OCI-LY3 (cell line): Measurements from ENCODE around the gene BUD23.

Experiments used
- H2AFZ ChIP-seq: fragments of 200-600, 300-600 bp; shearing (Covaris generic); 2 replicates; pipeline ENCODE4 v1.6.0; 2014; ENCODE audit warnings: antibody characterized with exemption, low read depth, low read length
- H3K27ac ChIP-seq: fragments of 200-600, 300-600 bp; sonication (generic); 2 replicates; pipeline ENCODE4 v1.5.1; 2014; ENCODE audit warnings: mild to moderate bottlenecking, low read length, moderate library complexity, mixed read lengths
- H3K27me3 ChIP-seq: fragments of 200-600, 300-600 bp; sonication (generic); 2 replicates; pipeline ENCODE4 v1.6.1; 2014; ENCODE audit warnings: low read depth, low read length, mixed read lengths
- H3K36me3 ChIP-seq: fragments of 200-600, 300-600 bp; sonication (generic); replicated peaks from 2 replicates; pipeline ENCODE3; 2014; ENCODE audit warnings: low read depth, low read length, mixed read lengths
- H3K4me1 ChIP-seq: fragments of 300-600, 200-600 bp; sonication (generic); 2 replicates; pipeline ENCODE4 v1.6.1; 2014; ENCODE audit warnings: low read length, mixed read lengths
- H3K4me2 ChIP-seq: fragments of 200-600, 300-600 bp; sonication (generic); 2 replicates; pipeline ENCODE4 v1.6.1; 2014; ENCODE audit warnings: low read length, mixed read lengths
- H3K4me3 ChIP-seq: fragments of 300-600, 200-600 bp; sonication (generic); 2 replicates; pipeline ENCODE4 v1.5.1; 2014; ENCODE audit warnings: antibody characterized with exemption, mild to moderate bottlenecking, low read length, moderate library complexity
- H3K79me2 ChIP-seq: fragments of 300-600, 200-600 bp; shearing (Covaris generic); 2 replicates; pipeline ENCODE4 v1.6.1; 2014; ENCODE audit warnings: mild to moderate bottlenecking, low read length, mixed read lengths
- H3K9ac ChIP-seq: fragments of 300-600, 200-600 bp; shearing (Covaris generic); 2 replicates; pipeline ENCODE4 v1.6.0; 2014; ENCODE audit warnings: mild to moderate bottlenecking, low read length, moderate library complexity
- H3K9me3 ChIP-seq: fragments of 200-600, 300-600 bp; shearing (Covaris generic); 2 replicates; pipeline ENCODE4 v1.6.1; 2014; ENCODE audit warnings: low read length, mixed read lengths; ENCODE audit not compliant: insufficient read depth
- H4K20me1 ChIP-seq: fragments of 200-600, 300-600 bp; sonication (generic); 2 replicates; pipeline ENCODE4 v1.6.1; 2016; ENCODE audit warnings: low read length, mixed read lengths; ENCODE audit not compliant: insufficient read depth
- EZH2phosphoT487 ChIP-seq: fragments of 200-600 bp; shearing (Covaris generic); IDR thresholded peaks from 2 replicates; pipeline ENCODE4 v1.6.1; 2018; ENCODE audit warnings: antibody characterized with exemption, mixed run types, low read depth
- TF ChIP-seq, protein P1 (sequence below): fragments of 200-600, 300-600 bp; sonication (generic); IDR thresholded peaks from 2 replicates; pipeline ENCODE4 v1.5.1; 2014; ENCODE audit warnings: antibody characterized with exemption, low read length, low read depth

The BUD23 gene

DNA sequence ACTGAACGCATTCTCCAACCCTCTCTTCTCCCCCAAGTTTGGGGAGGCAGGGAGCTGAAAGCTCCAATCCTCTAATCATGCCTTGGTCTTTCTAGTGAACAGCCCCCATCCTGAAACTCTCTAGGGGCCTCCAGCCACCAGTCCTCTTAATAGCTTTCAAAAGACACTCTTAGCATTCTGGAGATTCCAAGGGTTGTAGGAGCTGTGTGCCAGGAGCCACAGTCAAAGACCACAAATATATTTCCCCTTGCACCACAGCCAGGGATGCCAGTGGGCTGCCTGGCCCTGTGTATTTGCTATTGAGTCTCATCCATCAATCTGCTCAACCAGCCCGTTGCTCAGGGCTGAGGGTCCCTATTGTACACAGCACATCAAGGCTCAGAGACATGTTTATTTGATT, 40.6 kb upstream of the BUD23 start:
- Histone ChIP-seq H3K9me3 (no peaks in the 10 kb centered on the region), H3K4me1 (peaks cover 16% of the 10 kb centered on the region), H3K79me2 (no peaks in the 10 kb centered on the region), H2AFZ (no peak overlapping the region), H3K27ac (no peak overlapping the region), H4K20me1 (no peaks in the 10 kb centered on the region), H3K27me3 (0 out of 2 replicates have a peak, but pooled peaks cover 8% of the 10 kb centered on the region), H3K4me2 (no peak overlapping the region), H3K4me3 (no peak overlapping the region), H3K36me3 (no peaks in the 10 kb centered on the region), H3K9ac (no peak overlapping the region)
- TF ChIP-seq, protein P1, sequence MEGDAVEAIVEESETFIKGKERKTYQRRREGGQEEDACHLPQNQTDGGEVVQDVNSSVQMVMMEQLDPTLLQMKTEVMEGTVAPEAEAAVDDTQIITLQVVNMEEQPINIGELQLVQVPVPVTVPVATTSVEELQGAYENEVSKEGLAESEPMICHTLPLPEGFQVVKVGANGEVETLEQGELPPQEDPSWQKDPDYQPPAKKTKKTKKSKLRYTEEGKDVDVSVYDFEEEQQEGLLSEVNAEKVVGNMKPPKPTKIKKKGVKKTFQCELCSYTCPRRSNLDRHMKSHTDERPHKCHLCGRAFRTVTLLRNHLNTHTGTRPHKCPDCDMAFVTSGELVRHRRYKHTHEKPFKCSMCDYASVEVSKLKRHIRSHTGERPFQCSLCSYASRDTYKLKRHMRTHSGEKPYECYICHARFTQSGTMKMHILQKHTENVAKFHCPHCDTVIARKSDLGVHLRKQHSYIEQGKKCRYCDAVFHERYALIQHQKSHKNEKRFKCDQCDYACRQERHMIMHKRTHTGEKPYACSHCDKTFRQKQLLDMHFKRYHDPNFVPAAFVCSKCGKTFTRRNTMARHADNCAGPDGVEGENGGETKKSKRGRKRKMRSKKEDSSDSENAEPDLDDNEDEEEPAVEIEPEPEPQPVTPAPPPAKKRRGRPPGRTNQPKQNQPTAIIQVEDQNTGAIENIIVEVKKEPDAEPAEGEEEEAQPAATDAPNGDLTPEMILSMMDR: no peak
- no peak for TF ChIP-seq EZH2phosphoT487

DNA sequence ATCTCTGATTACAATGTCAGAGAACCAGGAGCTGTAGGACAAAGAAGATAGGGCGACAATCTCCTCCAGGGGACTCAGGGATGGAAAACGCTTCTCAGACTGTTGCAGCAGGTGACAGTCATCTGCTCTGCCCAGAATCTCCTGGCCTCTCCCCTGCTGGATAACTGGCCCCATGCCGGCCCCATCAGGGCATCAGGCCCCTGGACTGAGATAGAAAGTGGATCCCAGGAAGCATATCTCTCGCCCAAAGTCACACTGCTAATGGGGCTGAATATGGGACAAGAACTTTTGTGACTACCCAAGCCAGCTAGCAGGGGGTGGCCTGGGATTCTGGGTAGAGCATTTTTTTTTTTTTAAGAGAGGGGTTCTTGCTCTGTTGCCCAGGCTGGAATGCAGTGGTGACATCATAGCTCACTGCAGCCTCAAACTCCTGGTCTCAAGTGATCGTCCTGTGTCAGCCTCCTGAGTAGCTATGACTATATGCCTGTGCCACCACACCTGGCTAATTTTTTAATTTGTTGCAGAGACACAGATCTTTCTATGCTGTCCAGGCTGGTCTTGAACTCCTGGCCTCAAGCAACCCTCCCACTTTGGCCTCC, 38.6 kb upstream of the BUD23 start:
- Histone ChIP-seq H3K36me3 (no peaks in the 10 kb centered on the region), H3K9me3 (no peaks in the 10 kb centered on the region), H3K9ac (no peak overlapping the region), H3K4me2 (no peak overlapping the region), H3K4me3 (no peak overlapping the region), H3K27me3 (peaks cover 15% of the 10 kb centered on the region; the same call in 1 of the 2 replicates), H3K4me1 (peaks cover 22% of the 10 kb centered on the region), H3K27ac (no peak overlapping the region), H2AFZ (no peak overlapping the region), H3K79me2 (no peaks in the 10 kb centered on the region), H4K20me1 (no peaks in the 10 kb centered on the region)
- TF ChIP-seq EZH2phosphoT487: no peak
- TF ChIP-seq, protein P1: no peak

DNA sequence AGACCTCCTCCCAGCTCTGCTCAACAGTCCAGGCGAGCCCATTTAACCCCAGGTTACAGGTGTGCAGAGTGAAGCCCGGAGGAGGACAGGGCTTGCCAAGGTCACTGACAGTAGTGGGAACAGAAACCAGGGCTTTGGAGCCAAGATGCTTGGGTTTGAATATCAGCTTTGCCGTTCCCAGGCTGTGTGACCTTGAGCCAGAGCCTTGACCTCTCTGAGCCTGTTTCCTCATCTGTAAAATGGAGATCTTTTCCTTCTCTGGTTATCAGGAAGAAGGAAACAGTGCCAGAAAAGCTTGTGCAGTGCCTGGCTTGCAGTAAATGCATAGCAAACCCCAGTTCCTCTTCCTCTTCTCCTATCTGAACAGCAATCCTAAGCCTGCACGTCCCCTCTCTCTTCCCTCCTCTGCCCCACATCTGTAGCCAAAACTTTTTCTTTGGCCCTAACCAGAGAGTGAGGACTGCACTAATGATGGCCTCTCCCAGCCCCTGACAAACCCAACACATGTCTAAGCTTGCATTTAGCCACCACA, 37.7 kb upstream of the BUD23 start:
- peak overlapping the region; percentile 31; the same call in 1 of the 2 replicates for H3K4me2 ChIP-seq

More for the DNA sequence above, 37.7 kb upstream of the BUD23 start:
- H3K27me3 ChIP-seq: peaks cover 18% of the 10 kb centered on the region; the same call in 1 of the 2 replicates
- no peak overlapping the region for H3K27ac ChIP-seq
- no peaks in the 10 kb centered on the region for H3K36me3 ChIP-seq
- no peaks in the 10 kb centered on the region for H3K79me2 ChIP-seq
- TF ChIP-seq, protein P1: no peak
- TF ChIP-seq EZH2phosphoT487: no peak
- H4K20me1 ChIP-seq: no peaks in the 10 kb centered on the region
- no peak overlapping the region for H3K9ac ChIP-seq
- H2AFZ ChIP-seq: no peak overlapping the region
- H3K9me3 ChIP-seq: no peaks in the 10 kb centered on the region
- H3K4me1 ChIP-seq: peaks cover 22% of the 10 kb centered on the region
- no peak overlapping the region for H3K4me3 ChIP-seq
